Activated CD8-positive, alpha-beta T cell treated with anti-CD3 and anti-CD28 coated beads for 36 hours (primary cell): ENCODE data around the gene PCDHB5. TPM values are rescaled to one million over a fixed set of nuclear protein-coding genes. Genes with fewer than 3 reads are reported as not detected.
"Not testable (repeated sequence)": the region's sequence is repeated elsewhere in the genome, so short reads cannot be mapped to it uniquely, and the experiment has no call there.

Source experiments
- ATAC-seq: fragments of 200-7000 bp; cut with Tn5 transposase; one replicate; pipeline ENCODE4 v1.10.0; 2021; ENCODE audit warnings: mild to moderate bottlenecking, moderate library complexity
- CTCF ChIA-PET: fragments of 350-600 bp; sonication (Branson Sonifier 250); formaldehyde crosslinking; loops from one replicate; lab custom pipeline; 2021; ENCODE audit warnings: antibody characterized with exemption; lab: Charles Lee
- POLR2A ChIA-PET: fragments of 350-600 bp; sonication (Branson Sonifier 250); formaldehyde crosslinking; loops from one replicate; lab custom pipeline; 2021; ENCODE audit warnings: antibody characterized with exemption; lab: Charles Lee
- DNase-seq: peaks from one replicate; pipeline ENCODE4 v3.0.0-alpha.2; 2020
- H3K27ac Mint-ChIP-seq: one replicate; pipeline ENCODE4 v1.8.0; 2021; ENCODE audit warnings: mild to moderate bottlenecking, mixed read lengths
- H3K27me3 Mint-ChIP-seq: one replicate; pipeline ENCODE4 v1.8.0; 2021; ENCODE audit warnings: mixed read lengths
- H3K36me3 Mint-ChIP-seq: one replicate; pipeline ENCODE4 v1.8.0; 2021; ENCODE audit warnings: low read depth, mixed read lengths
- H3K4me1 Mint-ChIP-seq: one replicate; pipeline ENCODE4 v1.8.0; 2021; ENCODE audit warnings: low read depth, mixed read lengths
- H3K4me3 Mint-ChIP-seq: one replicate; pipeline ENCODE4 v1.8.0; 2021; ENCODE audit warnings: mild to moderate bottlenecking, moderate library complexity, mixed read lengths
- H3K9me3 Mint-ChIP-seq: one replicate; pipeline ENCODE4 v1.8.0; 2021; ENCODE audit warnings: mixed read lengths
- intact Hi-C: fragments of 100-400 bp; cut with micrococcal nuclease; formaldehyde crosslinking; loops from one replicate; pipeline ENCODE4 v1.10.0; 2022
- total RNA-seq, 2 experiments: library from RNA; stranded (reverse); gene quantifications; one replicate each; pipeline ENCODE4 v1.2.3, GENCODE V29; 2021
- TF ChIP-seq, protein P1 (sequence below): fragments of 200-600 bp; IDR thresholded peaks from one replicate; pipeline ENCODE4 v1.8.0; 2022; ENCODE audit warnings: antibody characterized with exemption, mild to moderate bottlenecking

PCDHB5 gene
- total RNA-seq, 2 experiments from 2014 or later: not detected

DNA sequence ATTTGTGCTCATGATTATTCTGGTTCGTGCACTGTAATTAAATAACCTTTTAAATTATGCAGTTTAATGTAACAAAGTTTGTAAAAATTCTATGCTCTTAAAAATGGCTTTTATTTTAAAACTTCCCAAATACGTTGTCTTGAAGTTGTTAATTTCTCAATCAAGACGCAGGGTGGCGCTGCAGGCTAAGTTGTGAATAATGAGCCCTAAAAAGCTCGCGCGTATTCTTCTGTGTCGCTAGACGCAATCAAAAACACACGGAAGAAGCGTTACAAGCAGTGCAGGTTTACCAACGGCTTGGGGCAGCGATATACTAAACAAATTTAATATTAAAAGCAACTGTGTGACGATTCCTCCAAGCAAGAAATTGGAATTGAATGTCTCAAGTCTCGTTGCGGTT is 13.4 kb upstream of the PCDHB5 start, which contains the start of gene PCDHB4:
Gene PCDHB4, plus strand, starts transcription at position 256 of the 400 bp plus-strand sequence. CDS start 181 bp downstream, outside the sequence.
- CTCF ChIA-PET: interaction anchor here (1.0 kb wide), 1 partner anchor 21 kb away, joined by 3 read pairs; the partner anchor contains the start of gene PCDHB3

DNA sequence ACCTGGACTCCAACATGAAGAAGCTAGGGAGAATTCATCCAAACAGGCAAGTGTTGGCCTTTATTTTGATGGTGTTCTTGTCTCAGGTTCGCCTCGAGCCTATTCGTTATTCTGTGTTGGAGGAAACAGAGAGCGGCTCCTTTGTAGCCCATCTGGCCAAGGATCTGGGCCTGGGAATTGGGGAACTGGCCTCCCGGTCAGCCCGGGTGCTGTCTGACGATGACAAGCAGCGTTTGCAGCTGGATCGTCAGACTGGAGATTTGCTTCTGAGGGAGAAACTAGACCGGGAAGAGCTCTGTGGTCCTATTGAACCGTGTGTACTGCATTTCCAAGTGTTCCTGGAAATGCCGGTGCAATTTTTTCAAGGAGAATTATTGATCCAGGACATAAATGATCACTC is 13.0 kb upstream of the PCDHB5 start:
- intact Hi-C loops: no loop called here
- ChIA-PET POLR2A (no interaction called here), CTCF (interaction anchor here (1.0 kb wide), 1 partner anchor 22 kb away, joined by 3 read pairs; the partner anchor contains the start of gene PCDHB3)
- peaks cover 13% of the 10 kb centered on the region for H3K9me3 Mint-ChIP-seq
- DNase-seq (no peak), ATAC-seq (no peak)
- TF ChIP-seq, protein P1, sequence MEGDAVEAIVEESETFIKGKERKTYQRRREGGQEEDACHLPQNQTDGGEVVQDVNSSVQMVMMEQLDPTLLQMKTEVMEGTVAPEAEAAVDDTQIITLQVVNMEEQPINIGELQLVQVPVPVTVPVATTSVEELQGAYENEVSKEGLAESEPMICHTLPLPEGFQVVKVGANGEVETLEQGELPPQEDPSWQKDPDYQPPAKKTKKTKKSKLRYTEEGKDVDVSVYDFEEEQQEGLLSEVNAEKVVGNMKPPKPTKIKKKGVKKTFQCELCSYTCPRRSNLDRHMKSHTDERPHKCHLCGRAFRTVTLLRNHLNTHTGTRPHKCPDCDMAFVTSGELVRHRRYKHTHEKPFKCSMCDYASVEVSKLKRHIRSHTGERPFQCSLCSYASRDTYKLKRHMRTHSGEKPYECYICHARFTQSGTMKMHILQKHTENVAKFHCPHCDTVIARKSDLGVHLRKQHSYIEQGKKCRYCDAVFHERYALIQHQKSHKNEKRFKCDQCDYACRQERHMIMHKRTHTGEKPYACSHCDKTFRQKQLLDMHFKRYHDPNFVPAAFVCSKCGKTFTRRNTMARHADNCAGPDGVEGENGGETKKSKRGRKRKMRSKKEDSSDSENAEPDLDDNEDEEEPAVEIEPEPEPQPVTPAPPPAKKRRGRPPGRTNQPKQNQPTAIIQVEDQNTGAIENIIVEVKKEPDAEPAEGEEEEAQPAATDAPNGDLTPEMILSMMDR: no peak
- peaks cover 5% of the 10 kb centered on the region for H3K36me3 Mint-ChIP-seq
- H3K4me1 Mint-ChIP-seq: no peaks in the 10 kb centered on the region
- H3K4me3 Mint-ChIP-seq: no peak overlapping the region
- no peak overlapping the region for H3K27ac Mint-ChIP-seq
- peaks cover 17% of the 10 kb centered on the region for H3K27me3 Mint-ChIP-seq

More for the DNA sequence above, 13.4 kb upstream of the PCDHB5 start, which contains the start of gene PCDHB4:
- no peak within 1 kb of the TSS for H3K4me3 Mint-ChIP-seq
- POLR2A ChIA-PET: no interaction called here
- H3K27ac Mint-ChIP-seq: no peak within 1 kb of the TSS
- peaks cover 17% of the 10 kb centered on the region for H3K27me3 Mint-ChIP-seq
- H3K9me3 Mint-ChIP-seq: peaks cover 16% of the 10 kb centered on the region
- peak; percentile 26 for DNase-seq
- H3K36me3 Mint-ChIP-seq: peaks cover 5% of the 10 kb centered on the region
- no peak for ATAC-seq
- intact Hi-C loops: no loop called here
- TF ChIP-seq, protein P1: peak; percentile 43
- H3K4me1 Mint-ChIP-seq: no peaks in the 10 kb centered on the region

DNA sequence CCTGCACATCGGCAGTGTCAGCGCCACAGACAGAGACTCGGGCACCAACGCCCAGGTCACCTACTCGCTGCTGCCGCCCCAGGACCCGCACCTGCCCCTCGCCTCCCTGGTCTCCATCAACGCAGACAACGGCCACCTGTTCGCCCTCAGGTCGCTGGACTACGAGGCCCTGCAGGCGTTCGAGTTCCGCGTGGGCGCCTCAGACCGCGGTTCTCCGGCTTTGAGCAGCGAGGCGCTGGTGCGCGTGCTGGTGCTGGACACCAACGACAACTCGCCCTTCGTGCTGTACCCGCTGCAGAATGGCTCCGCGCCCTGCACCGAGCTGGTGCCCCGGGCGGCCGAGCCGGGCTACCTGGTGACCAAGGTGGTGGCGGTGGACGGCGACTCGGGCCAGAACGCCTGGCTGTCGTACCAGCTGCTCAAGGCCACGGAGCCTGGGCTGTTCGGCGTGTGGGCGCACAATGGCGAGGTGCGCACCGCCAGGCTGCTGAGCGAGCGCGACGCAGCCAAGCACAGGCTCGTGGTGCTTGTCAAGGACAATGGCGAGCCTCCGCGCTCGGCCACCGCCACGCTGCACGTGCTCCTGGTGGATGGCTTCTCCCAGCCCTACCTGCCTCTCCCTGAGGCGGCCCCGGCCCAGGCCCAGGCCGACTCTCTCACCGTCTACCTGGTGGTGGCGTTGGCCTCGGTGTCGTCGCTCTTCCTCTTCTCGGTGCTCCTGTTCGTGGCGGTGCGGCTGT is 11.4 kb upstream of the PCDHB5 start:
- ATAC-seq, DNase-seq, H3K4me3 Mint-ChIP-seq, H3K27ac Mint-ChIP-seq, H3K36me3 Mint-ChIP-seq, intact Hi-C loops, POLR2A ChIA-PET, H3K4me1 Mint-ChIP-seq: not testable (repeated sequence)
- H3K27me3 Mint-ChIP-seq: peaks cover 20% of the 10 kb centered on the region
- CTCF ChIA-PET: interaction anchor here (1.0 kb wide), 1 partner anchor 23 kb away, joined by 3 read pairs; the partner anchor contains the start of gene PCDHB3
- peaks cover 13% of the 10 kb centered on the region for H3K9me3 Mint-ChIP-seq

DNA sequence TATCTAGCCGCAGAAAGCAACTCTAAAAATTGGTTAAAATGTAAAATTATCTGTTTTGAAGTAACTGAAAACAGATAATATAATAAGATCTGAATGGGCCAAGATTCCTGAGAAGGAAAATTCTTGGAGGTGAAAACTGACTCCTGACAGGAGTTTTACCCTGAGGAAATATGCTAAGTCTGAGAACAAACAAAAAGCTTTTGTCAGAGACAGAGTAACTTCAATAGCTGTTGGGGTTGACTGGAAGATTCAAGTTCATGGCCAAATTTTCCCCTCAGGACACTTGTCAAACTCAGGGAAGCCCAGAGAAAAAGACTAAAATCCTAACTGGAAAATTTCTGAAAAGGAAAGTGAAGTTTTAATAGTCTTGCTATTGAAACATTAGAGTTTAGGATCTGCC is 7.7 kb upstream of the PCDHB5 start:
- no peak overlapping the region for H3K4me3 Mint-ChIP-seq
- intact Hi-C loops: no loop called here
- H3K27me3 Mint-ChIP-seq: peaks cover 14% of the 10 kb centered on the region
- ATAC-seq (no peak), DNase-seq (no peak)
- peaks cover 9% of the 10 kb centered on the region for H3K9me3 Mint-ChIP-seq
- ChIA-PET POLR2A (no interaction called here), CTCF (interaction anchor here (1.2 kb wide), 1 partner anchor 27 kb away, joined by 3 read pairs; the partner anchor contains the start of gene PCDHB3)
- H3K27ac Mint-ChIP-seq: no peak overlapping the region
- peaks cover 5% of the 10 kb centered on the region for H3K36me3 Mint-ChIP-seq
- no peaks in the 10 kb centered on the region for H3K4me1 Mint-ChIP-seq
- TF ChIP-seq, protein P1: no peak

DNA sequence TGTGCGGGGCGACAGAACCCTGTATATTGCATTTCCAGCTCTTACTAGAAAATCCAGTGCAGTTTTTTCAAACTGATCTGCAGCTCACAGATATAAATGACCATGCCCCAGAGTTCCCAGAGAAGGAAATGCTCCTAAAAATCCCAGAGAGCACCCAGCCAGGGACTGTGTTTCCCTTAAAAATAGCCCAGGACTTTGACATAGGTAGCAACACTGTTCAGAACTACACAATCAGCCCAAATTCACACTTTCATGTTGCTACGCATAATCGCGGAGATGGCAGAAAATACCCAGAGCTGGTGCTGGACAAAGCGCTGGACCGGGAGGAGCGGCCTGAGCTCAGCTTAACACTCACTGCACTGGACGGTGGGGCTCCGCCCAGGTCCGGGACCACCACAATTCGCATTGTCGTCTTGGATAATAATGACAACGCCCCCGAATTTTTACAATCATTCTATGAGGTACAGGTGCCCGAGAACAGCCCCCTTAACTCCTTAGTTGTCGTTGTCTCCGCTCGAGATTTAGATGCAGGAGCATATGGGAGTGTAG is 786 bp downstream of the PCDHB5 start:
- POLR2A ChIA-PET: no interaction called here
- no peak overlapping the region for H3K27ac Mint-ChIP-seq
- TF ChIP-seq, protein P1: no peak
- H3K4me1 Mint-ChIP-seq: peaks cover 1% of the 10 kb centered on the region
- CTCF ChIA-PET: interaction anchor here (1.1 kb wide), 1 partner anchor 20 kb away, joined by 3 read pairs; no protein-coding TSS in a partner anchor
- intact Hi-C loops: no loop called here
- peaks cover 4% of the 10 kb centered on the region for H3K36me3 Mint-ChIP-seq
- H3K9me3 Mint-ChIP-seq: peaks cover 23% of the 10 kb centered on the region
- no peak overlapping the region for H3K4me3 Mint-ChIP-seq
- no peak for DNase-seq
- H3K27me3 Mint-ChIP-seq: peaks cover 12% of the 10 kb centered on the region
- no peak for ATAC-seq

DNA sequence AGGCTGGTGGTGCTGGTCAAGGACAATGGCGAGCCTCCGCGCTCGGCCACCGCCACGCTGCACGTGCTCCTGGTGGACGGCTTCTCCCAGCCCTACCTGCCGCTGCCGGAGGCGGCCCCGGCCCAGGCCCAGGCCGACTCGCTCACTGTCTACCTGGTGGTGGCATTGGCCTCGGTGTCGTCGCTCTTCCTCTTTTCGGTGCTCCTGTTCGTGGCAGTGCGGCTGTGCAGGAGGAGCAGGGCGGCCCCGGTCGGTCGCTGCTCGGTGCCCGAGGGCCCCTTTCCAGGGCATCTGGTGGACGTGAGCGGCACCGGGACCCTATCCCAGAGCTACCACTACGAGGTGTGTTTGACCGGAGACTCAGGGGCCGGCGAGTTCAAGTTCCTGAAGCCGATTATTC is 2.3 kb downstream of the PCDHB5 start:
- CTCF ChIA-PET, POLR2A ChIA-PET, H3K4me1 Mint-ChIP-seq, H3K27ac Mint-ChIP-seq, ATAC-seq, DNase-seq, H3K4me3 Mint-ChIP-seq, H3K36me3 Mint-ChIP-seq, intact Hi-C loops: not testable (repeated sequence)
- Mint-ChIP-seq H3K9me3 (peaks cover 23% of the 10 kb centered on the region), H3K27me3 (peaks cover 12% of the 10 kb centered on the region)
